Loucy (cell line): ENCODE results near the gene CENPN.

Source experiments
- H2AFZ ChIP-seq: fragments of 200-600 bp; sonication (generic); 2 replicates; pipeline ENCODE4 v1.6.0; 2016; ENCODE audit warnings: antibody characterized with exemption, mild to moderate bottlenecking, low read length, moderate library complexity
- H3F3A ChIP-seq: fragments of 200-600 bp; 2 replicates; pipeline ENCODE4 v1.6.0; 2016; ENCODE audit warnings: antibody characterized with exemption, low read depth, mild to moderate bottlenecking
- H3K27me3 ChIP-seq: fragments of 200-600 bp; sonication (generic); 2 replicates; pipeline ENCODE4 v1.6.1; 2014; ENCODE audit warnings: low read length, mild to moderate bottlenecking; ENCODE audit not compliant: insufficient read depth, poor library complexity, severe bottlenecking
- H3K36me3 ChIP-seq: fragments of 200-600 bp; sonication (generic); 2 replicates; pipeline ENCODE4 v1.6.1; 2016; ENCODE audit warnings: low read length; ENCODE audit not compliant: insufficient read depth
- H3K4me1 ChIP-seq: fragments of 200-600 bp; sonication (generic); 2 replicates; pipeline ENCODE4 v1.5.1; 2014; ENCODE audit warnings: low read length, mild to moderate bottlenecking; ENCODE audit not compliant: insufficient read depth, poor library complexity, severe bottlenecking
- H3K4me2 ChIP-seq: fragments of 200-600 bp; sonication (generic); 2 replicates; pipeline ENCODE4 v1.6.0; 2014; ENCODE audit warnings: antibody characterized with exemption, low read length, low read depth, mild to moderate bottlenecking; ENCODE audit not compliant: poor library complexity, severe bottlenecking
- H3K4me3 ChIP-seq: fragments of 200-600 bp; sonication (generic); 2 replicates; pipeline ENCODE4 v1.5.1; 2014; ENCODE audit warnings: low read length, mild to moderate bottlenecking, mixed read lengths; ENCODE audit not compliant: poor library complexity, severe bottlenecking
- H3K79me2 ChIP-seq: fragments of 200-600 bp; sonication (generic); 2 replicates; pipeline ENCODE4 v1.6.1; 2014; ENCODE audit warnings: low read length; ENCODE audit not compliant: insufficient read depth
- H3K9ac ChIP-seq: fragments of 200-600 bp; sonication (generic); 2 replicates; pipeline ENCODE4 v1.6.0; 2014; ENCODE audit warnings: mild to moderate bottlenecking, low read depth, low read length, moderate library complexity; ENCODE audit not compliant: poor library complexity, severe bottlenecking
- H3K9me2 ChIP-seq: fragments of 200-600 bp; sonication (generic); replicated peaks from 2 replicates; pipeline ENCODE4 v1.6.1; 2016; ENCODE audit warnings: low read depth, low read length, mixed read lengths
- H3K9me3 ChIP-seq: fragments of 200-600 bp; sonication (generic); 2 replicates; pipeline ENCODE4 v1.6.1; 2014; ENCODE audit warnings: mild to moderate bottlenecking, antibody characterized with exemption, low read length, low read depth; ENCODE audit not compliant: insufficient read depth
- H4K20me1 ChIP-seq: fragments of 200-600 bp; sonication (generic); 2 replicates; pipeline ENCODE4 v1.6.0; 2014; ENCODE audit warnings: antibody characterized with exemption, low read length, mild to moderate bottlenecking; ENCODE audit not compliant: insufficient read depth, poor library complexity, severe bottlenecking
- CTCF ChIP-seq: fragments of 200-600 bp; sonication (generic); conservative IDR thresholded peaks from 2 replicates; pipeline ENCODE4 v1.5.1; 2014; ENCODE audit warnings: mild to moderate bottlenecking, antibody characterized with exemption, low read length
- EZH2phosphoT487 ChIP-seq: fragments of 200-600 bp; IDR thresholded peaks from 2 replicates; pipeline ENCODE4 v1.6.1; 2018; ENCODE audit warnings: antibody characterized with exemption, mild to moderate bottlenecking, moderate library complexity, borderline replicate concordance

CENPN gene

DNA sequence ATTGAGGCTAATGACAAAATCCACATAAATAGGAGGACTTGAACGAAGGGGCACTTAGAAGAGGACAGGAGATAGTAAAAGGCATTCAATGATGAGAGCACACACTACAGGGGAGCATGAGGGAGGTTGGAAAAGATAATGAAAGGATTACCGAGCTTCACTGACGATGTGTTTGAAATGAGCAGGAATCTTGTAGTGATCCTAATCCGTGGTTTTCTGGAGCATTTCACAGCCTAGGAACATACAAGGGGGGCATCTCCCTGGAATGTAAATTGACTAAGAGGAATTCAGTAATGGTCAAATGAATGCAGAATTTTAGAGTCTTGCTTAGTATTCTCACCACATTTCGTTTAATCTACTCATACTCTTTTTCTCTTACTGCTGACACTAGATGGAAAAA is 33.8 kb downstream of the CENPN start:
- no peak overlapping the region for H3K4me2 ChIP-seq
- H3K9me3 ChIP-seq = no peaks in the 10 kb centered on the region
- H3K9me2 ChIP-seq = no peaks in the 10 kb centered on the region
- TF ChIP-seq CTCF (no peak), EZH2phosphoT487 (no peak)
- H3K4me1 ChIP-seq = peaks cover 39% of the 10 kb centered on the region
- peaks cover 16% of the 10 kb centered on the region for H4K20me1 ChIP-seq
- no peak overlapping the region for H2AFZ ChIP-seq
- H3K36me3 ChIP-seq = peaks cover 41% of the 10 kb centered on the region; the same call in 1 of the 2 replicates
- H3F3A ChIP-seq = no peaks in the 10 kb centered on the region
- peaks cover 37% of the 10 kb centered on the region for H3K79me2 ChIP-seq
- H3K27me3 ChIP-seq = no peaks in the 10 kb centered on the region
- no peak overlapping the region for H3K9ac ChIP-seq
- no peak overlapping the region for H3K4me3 ChIP-seq

DNA sequence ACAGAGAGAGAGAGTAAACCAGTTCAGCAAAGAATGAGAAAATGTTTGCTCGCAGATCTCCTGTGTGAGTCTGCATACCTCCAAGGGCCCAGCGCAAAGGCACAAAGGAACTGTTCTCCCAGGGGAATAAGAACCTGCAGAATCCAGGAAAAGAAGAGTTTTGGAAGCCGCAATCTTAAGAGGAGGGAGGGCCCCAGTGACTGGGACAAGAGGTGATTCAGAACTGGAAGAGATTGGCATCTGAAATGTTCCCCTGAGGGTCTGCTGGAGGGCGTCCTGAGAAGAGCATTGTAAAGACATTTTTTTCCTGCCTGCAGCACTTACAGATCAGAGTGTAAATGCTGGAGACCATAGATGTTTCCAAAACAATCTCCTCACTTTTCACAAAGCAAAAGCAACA is 34.7 kb downstream of the CENPN start:
- peaks cover 10% of the 10 kb centered on the region for H4K20me1 ChIP-seq

GRCh38 chr16:81042821-81043220 is 35.8 kb downstream of the CENPN start:
- Histone ChIP-seq H3K79me2 (peaks cover 19% of the 10 kb centered on the region), H4K20me1 (peaks cover 3% of the 10 kb centered on the region), H3K4me2 (no peak overlapping the region), H3K36me3 (peaks cover 41% of the 10 kb centered on the region; the same call in 1 of the 2 replicates), H3K4me1 (peaks cover 24% of the 10 kb centered on the region), H3K4me3 (no peak overlapping the region), H3K27me3 (no peaks in the 10 kb centered on the region), H3K9me3 (no peaks in the 10 kb centered on the region), H3K9ac (no peak overlapping the region), H2AFZ (no peak overlapping the region), H3K9me2 (no peaks in the 10 kb centered on the region), H3F3A (no peaks in the 10 kb centered on the region)
- TF ChIP-seq CTCF = no peak
- TF ChIP-seq EZH2phosphoT487 = no peak

More for the DNA sequence above, 34.7 kb downstream of the CENPN start:
- Histone ChIP-seq H3K9me2 (no peaks in the 10 kb centered on the region), H3F3A (no peaks in the 10 kb centered on the region), H2AFZ (no peak overlapping the region), H3K9me3 (no peaks in the 10 kb centered on the region), H3K4me3 (no peak overlapping the region), H3K27me3 (no peaks in the 10 kb centered on the region), H3K79me2 (peaks cover 31% of the 10 kb centered on the region), H3K9ac (no peak overlapping the region), H3K36me3 (peaks cover 41% of the 10 kb centered on the region; the same call in 1 of the 2 replicates), H3K4me2 (no peak overlapping the region), H3K4me1 (peaks cover 36% of the 10 kb centered on the region)
- TF ChIP-seq CTCF (no peak), EZH2phosphoT487 (no peak)
